HL-60 (cell line): ENCODE measurements around the gene EFCAB10.
"Not testable (repeated sequence)": the region's sequence is repeated elsewhere in the genome, so short reads cannot be mapped to it uniquely, and the experiment has no call there.

ENCODE experiments used
- SPI1 ChIP-seq: IDR thresholded peaks from 2 replicates; pipeline ENCODE4 v1.6.1; 2012; ENCODE audit warnings: low read depth, mild to moderate bottlenecking, borderline replicate concordance
- TF ChIP-seq, protein P1 (sequence below): IDR thresholded peaks from one replicate; pipeline ENCODE4 v1.5.1; 2011; ENCODE audit warnings: low read length, control low read depth, inconsistent platforms; ENCODE audit not compliant: insufficient read depth

DNA sequence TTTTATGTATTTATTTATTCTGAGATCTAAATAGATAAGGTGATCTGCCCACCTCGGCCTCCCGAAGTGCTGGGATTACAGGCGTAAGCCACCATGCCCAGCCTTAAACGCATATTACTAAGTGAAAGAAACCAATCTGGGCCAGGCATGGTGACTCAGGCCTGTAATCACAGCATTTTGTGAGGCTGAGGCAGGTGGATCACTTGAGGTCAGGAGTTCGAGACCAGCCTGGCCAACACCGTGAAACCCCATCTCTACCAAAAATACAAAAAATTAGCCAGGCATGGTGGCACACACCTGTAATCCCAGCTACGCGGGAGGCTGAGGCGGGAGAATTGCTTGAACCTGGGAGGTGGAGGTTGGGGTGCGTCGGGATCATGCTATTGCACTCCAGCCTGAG, 56.9 kb downstream of the EFCAB10 start:
- TF ChIP-seq SPI1: not testable (repeated sequence)
- TF ChIP-seq, protein P1, sequence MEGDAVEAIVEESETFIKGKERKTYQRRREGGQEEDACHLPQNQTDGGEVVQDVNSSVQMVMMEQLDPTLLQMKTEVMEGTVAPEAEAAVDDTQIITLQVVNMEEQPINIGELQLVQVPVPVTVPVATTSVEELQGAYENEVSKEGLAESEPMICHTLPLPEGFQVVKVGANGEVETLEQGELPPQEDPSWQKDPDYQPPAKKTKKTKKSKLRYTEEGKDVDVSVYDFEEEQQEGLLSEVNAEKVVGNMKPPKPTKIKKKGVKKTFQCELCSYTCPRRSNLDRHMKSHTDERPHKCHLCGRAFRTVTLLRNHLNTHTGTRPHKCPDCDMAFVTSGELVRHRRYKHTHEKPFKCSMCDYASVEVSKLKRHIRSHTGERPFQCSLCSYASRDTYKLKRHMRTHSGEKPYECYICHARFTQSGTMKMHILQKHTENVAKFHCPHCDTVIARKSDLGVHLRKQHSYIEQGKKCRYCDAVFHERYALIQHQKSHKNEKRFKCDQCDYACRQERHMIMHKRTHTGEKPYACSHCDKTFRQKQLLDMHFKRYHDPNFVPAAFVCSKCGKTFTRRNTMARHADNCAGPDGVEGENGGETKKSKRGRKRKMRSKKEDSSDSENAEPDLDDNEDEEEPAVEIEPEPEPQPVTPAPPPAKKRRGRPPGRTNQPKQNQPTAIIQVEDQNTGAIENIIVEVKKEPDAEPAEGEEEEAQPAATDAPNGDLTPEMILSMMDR: not testable (repeated sequence)
